H9 (cell line): ENCODE measurements around the gene PAPOLG. TPM values are rescaled to one million over a fixed set of nuclear protein-coding genes. Genes with fewer than 3 reads are reported as not detected.
A peak's percentile ranks its signal among the peaks of the same experiment; 100 is the strongest.

ENCODE experiments used
- DNase-seq: peaks from one replicate; pipeline ENCODE4 v3.0.0-alpha.2; 2017
- H2AFZ ChIP-seq: one replicate; pipeline ENCODE4 v1.6.1; 2013; ENCODE audit warnings: mild to moderate bottlenecking, low read length, control low read depth, moderate library complexity
- H2AK5ac ChIP-seq: 2 replicates; pipeline ENCODE4 v1.6.1; 2013; ENCODE audit warnings: low read length, control low read depth, mixed read lengths; ENCODE audit not compliant: insufficient read length
- H2BK120ac ChIP-seq: one replicate; pipeline ENCODE4 v1.6.1; 2013; ENCODE audit warnings: low read depth, mild to moderate bottlenecking, low read length, control low read depth, inconsistent platforms; ENCODE audit not compliant: poor library complexity, severe bottlenecking
- H2BK12ac ChIP-seq: 2 replicates; pipeline ENCODE4 v1.6.1; 2013; ENCODE audit warnings: low read length, control low read depth, mixed read lengths, low read depth; ENCODE audit not compliant: insufficient read length
- H2BK15ac ChIP-seq: 2 replicates; pipeline ENCODE4 v1.6.1; 2013; ENCODE audit warnings: low read depth, low read length, control low read depth
- H2BK20ac ChIP-seq: one replicate; pipeline ENCODE4 v1.6.1; 2013; ENCODE audit warnings: low read depth, mild to moderate bottlenecking, low read length, control low read depth, inconsistent platforms; ENCODE audit not compliant: poor library complexity, severe bottlenecking
- H2BK5ac ChIP-seq: 2 replicates; pipeline ENCODE4 v1.6.1; 2013; ENCODE audit warnings: low read length, control low read depth, mixed read lengths; ENCODE audit not compliant: insufficient read length
- H3K14ac ChIP-seq: 2 replicates; pipeline ENCODE4 v1.6.1; 2013; ENCODE audit warnings: low read length, control low read depth; ENCODE audit not compliant: insufficient read depth
- H3K18ac ChIP-seq: 2 replicates; pipeline ENCODE4 v1.6.1; 2013; ENCODE audit warnings: low read depth, mild to moderate bottlenecking, mixed read lengths, low read length, control low read depth; ENCODE audit not compliant: insufficient read length
- H3K23ac ChIP-seq: 2 replicates; pipeline ENCODE4 v1.6.1; 2013; ENCODE audit warnings: low read length, control low read depth, mixed read lengths, low read depth; ENCODE audit not compliant: insufficient read length
- H3K23me2 ChIP-seq: 2 replicates; pipeline ENCODE4 v1.6.1; 2013; ENCODE audit warnings: low read depth, mild to moderate bottlenecking, mixed read lengths, low read length, control low read depth; ENCODE audit not compliant: insufficient read length, poor library complexity, severe bottlenecking
- H3K27ac ChIP-seq: 2 replicates; pipeline ENCODE4 v1.5.1; 2013; ENCODE audit warnings: low read length, control low read depth, mixed read lengths, low read depth; ENCODE audit not compliant: insufficient read length
- H3K27me3 ChIP-seq: 2 replicates; pipeline ENCODE4 v1.6.1; 2013; ENCODE audit warnings: low read length, control low read depth, inconsistent platforms; ENCODE audit not compliant: insufficient read depth
- H3K4ac ChIP-seq: 2 replicates; pipeline ENCODE4 v1.6.1; 2013; ENCODE audit warnings: low read depth, mild to moderate bottlenecking, control low read depth, inconsistent platforms, low read length, moderate library complexity
- H3K4me1 ChIP-seq: 2 replicates; pipeline ENCODE4 v1.6.1; 2013; ENCODE audit warnings: low read length, control low read depth, inconsistent platforms; ENCODE audit not compliant: insufficient read depth
- H3K4me2 ChIP-seq: 2 replicates; pipeline ENCODE4 v1.6.1; 2013; ENCODE audit warnings: low read length, control low read depth, mixed read lengths; ENCODE audit not compliant: insufficient read length, insufficient read depth
- H3K56ac ChIP-seq: 2 replicates; pipeline ENCODE4 v1.6.1; 2013; ENCODE audit warnings: low read depth, mild to moderate bottlenecking, mixed read lengths, low read length, control low read depth; ENCODE audit not compliant: insufficient read length
- H3K79me1 ChIP-seq: 2 replicates; pipeline ENCODE4 v1.6.1; 2013; ENCODE audit warnings: low read depth, mild to moderate bottlenecking, moderate library complexity, low read length, control low read depth, inconsistent platforms; ENCODE audit not compliant: insufficient read depth, poor library complexity, severe bottlenecking
- H3K79me2 ChIP-seq: 2 replicates; pipeline ENCODE4 v1.6.1; 2013; ENCODE audit warnings: low read length, control low read depth, inconsistent platforms; ENCODE audit not compliant: insufficient read depth
- H3K9ac ChIP-seq: 2 replicates; pipeline ENCODE4 v1.6.1; 2013; ENCODE audit warnings: low read length, control low read depth, mixed read lengths; ENCODE audit not compliant: insufficient read length; ENCODE audit errors: extremely low read depth
- H3K9me3 ChIP-seq: one replicate; pipeline ENCODE4 v1.6.1; 2013; ENCODE audit warnings: low read depth, low read length, inconsistent platforms; ENCODE audit not compliant: control insufficient read depth
- H3T11ph ChIP-seq: one replicate; pipeline ENCODE4 v1.6.1; 2013; ENCODE audit warnings: mild to moderate bottlenecking, low read length, control low read depth, inconsistent platforms
- H4K20me1 ChIP-seq: one replicate; pipeline ENCODE4 v1.6.1; 2013; ENCODE audit not compliant: control insufficient read depth, insufficient read length, insufficient read depth
- H4K5ac ChIP-seq: 2 replicates; pipeline ENCODE4 v1.6.1; 2013; ENCODE audit warnings: low read depth, mild to moderate bottlenecking, mixed read lengths, low read length, control low read depth; ENCODE audit not compliant: insufficient read length
- H4K8ac ChIP-seq: replicated peaks from 2 replicates; pipeline ENCODE4 v1.6.1; 2013; ENCODE audit warnings: low read length, control low read depth, mixed read lengths, low read depth; ENCODE audit not compliant: insufficient read length
- H4K91ac ChIP-seq: 2 replicates; pipeline ENCODE4 v1.6.1; 2013; ENCODE audit warnings: low read depth, mild to moderate bottlenecking, moderate library complexity, mixed read lengths, low read length, control low read depth; ENCODE audit not compliant: insufficient read length
- H3K27ac Mint-ChIP-seq, 3 experiments: 2 replicates in 2 of 3; 3 replicates in 1 of 3; pipeline ENCODE4 v1.8.0; 2020 to 2021; ENCODE audit warnings: mixed read lengths in 3 of 3, mild to moderate bottlenecking in 1 of 3, moderate library complexity in 1 of 3
- H3K27me3 Mint-ChIP-seq: 2 replicates; pipeline ENCODE4 v1.8.0; 2021; ENCODE audit warnings: low read depth, mild to moderate bottlenecking, moderate library complexity, mixed read lengths
- H3K36me3 Mint-ChIP-seq, 3 experiments: 2 replicates in 2 of 3; 3 replicates in 1 of 3; pipeline ENCODE4 v1.8.0; 2020 to 2021; ENCODE audit warnings: low read depth in 3 of 3, mixed read lengths in 3 of 3; ENCODE audit not compliant: insufficient read depth in 1 of 3
- H3K4me1 Mint-ChIP-seq, 2 experiments: 2 replicates each; pipeline ENCODE4 v1.8.0; 2020; ENCODE audit warnings: mixed read lengths in 2 of 2
- H3K4me3 Mint-ChIP-seq, 2 experiments: 2 replicates in 1 of 2; 3 replicates in 1 of 2; pipeline ENCODE4 v1.8.0; 2020 to 2021; ENCODE audit warnings: mild to moderate bottlenecking in 2 of 2, mixed read lengths in 2 of 2, moderate library complexity in 1 of 2
- H3K9me3 Mint-ChIP-seq, 2 experiments: 2 replicates in 1 of 2; 3 replicates in 1 of 2; pipeline ENCODE4 v1.8.0; 2020; ENCODE audit warnings: mild to moderate bottlenecking in 2 of 2, mixed read lengths in 2 of 2, moderate library complexity in 1 of 2
- CTCF ChIP-seq: fragments of 200-600 bp; sonication (generic); conservative IDR thresholded peaks from 3 replicates; pipeline ENCODE4 v1.8.0; 2021; ENCODE audit warnings: antibody characterized with exemption, mild to moderate bottlenecking
- WGBS: extraction: QIAGEN DNeasy Blood & Tissue Kit; methylation state at CpG from one replicate; pipeline ENCODE4 v1.1.7; 2013; ENCODE audit warnings: missing lambda C conversion rate, low lambda C conversion rate, mixed read lengths; ENCODE audit not compliant: insufficient read length; ENCODE audit errors: extremely low coverage; 5-methylcytosine and 5-hydroxymethylcytosine counted together
- total RNA-seq: library from RNA; stranded (reverse); gene quantifications from 2 replicates; pipeline ENCODE4 v1.2.1, GENCODE V29; 2021

PAPOLG gene
- total RNA-seq, 1 experiment from 2014 or later = 19.2 TPM

GRCh38 chr2:60742419-60742818 lies 13.6 kb upstream of the PAPOLG start:
- Histone ChIP-seq H3K79me2 (no peaks in the 10 kb centered on the region), H3K9me3 (no peaks in the 10 kb centered on the region), H3K56ac (no peak overlapping the region), H2BK5ac (no peak overlapping the region), H3K23me2 (no peaks in the 10 kb centered on the region), H3K23ac (no peak overlapping the region), H2BK20ac (no peak overlapping the region), H3K27me3 (no peaks in the 10 kb centered on the region), H3K4me1 (peaks cover 3% of the 10 kb centered on the region; the same call in 1 of the 2 replicates), H2AK5ac (no peak overlapping the region), H3K14ac (no peak overlapping the region), H3K4ac (no peak overlapping the region), H4K20me1 (no peaks in the 10 kb centered on the region), H2BK15ac (no peak overlapping the region), H3K4me2 (no peak overlapping the region), H3K27ac (no peak overlapping the region), H3K79me1 (no peaks in the 10 kb centered on the region), H3K9ac (no peak overlapping the region), H4K8ac (no peak overlapping the region), H2BK12ac (no peak overlapping the region), H3K18ac (no peak overlapping the region), H3T11ph (no peak overlapping the region), H2BK120ac (no peak overlapping the region), H4K91ac (no peak overlapping the region), H4K5ac (no peak overlapping the region), H2AFZ (no peak overlapping the region)
- Mint-ChIP-seq H3K9me3 (peaks cover 0 to 6% of the 10 kb centered on the region in 2 experiments; a peak in 2 of 5 replicates), H3K4me3 (peak overlapping the region in 1 of 2 experiments; percentile 25; a peak in 1 of 5 replicates), H3K4me1 (peaks cover 14 to 22% of the 10 kb centered on the region in 2 experiments), H3K27me3 (peaks cover 87% of the 10 kb centered on the region), H3K27ac (no peak overlapping the region), H3K36me3 (no peaks in the 10 kb centered on the region; a peak in 1 of 7 replicates)
- no peak for DNase-seq
- no peak for TF ChIP-seq CTCF
- no CpG with 5 or more reads among the region's 4 CpGs for WGBS
